HTR-8/SVneo (cell line): ENCODE results near the gene TRAF2.
A peak's percentile ranks its signal among the peaks of the same experiment; 100 is the strongest.

Experiments used
- DNase-seq: peaks from one replicate; pipeline ENCODE4 v3.0.0; 2011; ENCODE audit warnings: low spot score, mixed read lengths; ENCODE audit not compliant: insufficient read length
- FAIRE-seq: peaks from 2 replicates; lab custom pipeline; 2011; peaks lifted over from hg19 to GRCh38; lab: Jason Lieb, UNC

The TRAF2 gene

GRCh38 chr9:136846376-136847087 lies 39.8 kb upstream of the TRAF2 start:
- FAIRE-seq (no peak), DNase-seq (no peak)

- FAIRE-seq (no peak), DNase-seq (peak; percentile 27)
These were observed 39.1 kb upstream of the TRAF2 start for GRCh38 chr9:136847088-136847825.

GRCh38 chr9:136847826-136848392 lies 38.4 kb upstream of the TRAF2 start:
- DNase-seq (peak; percentile 64), FAIRE-seq (peak; percentile 85)

GRCh38 chr9:136848393-136849037 lies 37.8 kb upstream of the TRAF2 start:
- DNase-seq (no peak), FAIRE-seq (no peak)

GRCh38 chr9:136849038-136849959 lies 37.0 kb upstream of the TRAF2 start, which contains the start of gene PHPT1:
Gene PHPT1, plus strand, starts transcription at chr9:136849409. Its CDS starts 22 bp downstream, at chr9:136849431.
- FAIRE-seq (peak; percentile 88), DNase-seq (peak; percentile 98)

- DNase-seq (no peak), FAIRE-seq (no peak)
These were observed 36.1 kb upstream of the TRAF2 start for GRCh38 chr9:136849960-136850865.

GRCh38 chr9:136850866-136851775 lies 35.2 kb upstream of the TRAF2 start:
- FAIRE-seq: no peak

GRCh38 chr9:136851941-136852663 lies 34.2 kb upstream of the TRAF2 start, which contains the start of gene MAMDC4:
Gene MAMDC4, plus strand, starts transcription at chr9:136852346. Its CDS starts 71 bp downstream, at chr9:136852417.
- DNase-seq: no peak
- no peak for FAIRE-seq

More at GRCh38 chr9:136850866-136851775, 35.2 kb upstream of the TRAF2 start:
- no peak for DNase-seq

- FAIRE-seq (no peak), DNase-seq (no peak)
These were observed 33.4 kb upstream of the TRAF2 start for GRCh38 chr9:136852664-136853595.

GRCh38 chr9:136853596-136854112 lies 32.7 kb upstream of the TRAF2 start:
- DNase-seq (no peak), FAIRE-seq (no peak)

GRCh38 chr9:136854113-136854841 lies 32.0 kb upstream of the TRAF2 start:
- FAIRE-seq (no peak), DNase-seq (no peak)

- DNase-seq: no peak
- FAIRE-seq: no peak
These were observed 31.4 kb upstream of the TRAF2 start for GRCh38 chr9:136854842-136855460.

GRCh38 chr9:136855461-136856078 lies 30.7 kb upstream of the TRAF2 start:
- DNase-seq (no peak), FAIRE-seq (no peak)

GRCh38 chr9:136856079-136856476 lies 30.2 kb upstream of the TRAF2 start:
- DNase-seq: no peak
- FAIRE-seq: no peak
